GM21717 (cell line): Measurements from ENCODE around the gene FBXO30.
A peak's percentile ranks its signal among the peaks of the same experiment; 100 is the strongest.

Source experiments
- ATAC-seq: cut with Tn5 transposase; IDR thresholded peaks from one replicate; pipeline ENCODE4 v1.9.1; 2021; ENCODE audit warnings: mild to moderate bottlenecking, moderate library complexity; ENCODE audit not compliant: unreplicated experiment

Gene FBXO30

GRCh38 chr6:145822456-145822855 is 7.9 kb upstream of the FBXO30 start:
- ATAC-seq: no peak

- no peak for ATAC-seq
Measured at GRCh38 chr6:145819994-145820393, 5.4 kb upstream of the FBXO30 start.

- no peak for ATAC-seq
Measured at GRCh38 chr6:145818796-145819195, 4.2 kb upstream of the FBXO30 start.

- no peak for ATAC-seq
Measured at GRCh38 chr6:145816392-145816791, 1.8 kb upstream of the FBXO30 start.

- ATAC-seq: peak; percentile 29
Measured at GRCh38 chr6:145815309-145816274, 997 bp upstream of the FBXO30 start.

GRCh38 chr6:145814035-145814500 is 527 bp downstream of the FBXO30 start:
- peak; percentile 30 for ATAC-seq

GRCh38 chr6:145813285-145814034 is 1.1 kb downstream of the FBXO30 start:
- ATAC-seq: peak; percentile 0

GRCh38 chr6:145811741-145812140 is 2.9 kb downstream of the FBXO30 start:
- no peak for ATAC-seq

GRCh38 chr6:145809785-145810184 is 4.8 kb downstream of the FBXO30 start:
- ATAC-seq: no peak

- peak; percentile 82 for ATAC-seq
Measured at GRCh38 chr6:145809211-145809610, 5.4 kb downstream of the FBXO30 start.

GRCh38 chr6:145808239-145808638 is 6.4 kb downstream of the FBXO30 start:
- no peak for ATAC-seq

GRCh38 chr6:145802141-145802540 is 12.5 kb downstream of the FBXO30 start:
- ATAC-seq: no peak

- ATAC-seq: no peak
Measured at GRCh38 chr6:145801021-145801420, 13.6 kb downstream of the FBXO30 start.

- ATAC-seq: no peak
Measured at GRCh38 chr6:145798530-145798929, 16.1 kb downstream of the FBXO30 start.

- ATAC-seq: no peak
Measured at GRCh38 chr6:145789443-145789842, 25.2 kb downstream of the FBXO30 start.

GRCh38 chr6:145787688-145788087 is 26.9 kb downstream of the FBXO30 start:
- no peak for ATAC-seq

GRCh38 chr6:145784683-145785082 is 29.9 kb downstream of the FBXO30 start:
- ATAC-seq: no peak

- no peak for ATAC-seq
Measured at GRCh38 chr6:145783796-145784195, 30.8 kb downstream of the FBXO30 start.

GRCh38 chr6:145772846-145773245 is 41.7 kb downstream of the FBXO30 start:
- ATAC-seq: no peak

GRCh38 chr6:145765449-145765848 is 49.1 kb downstream of the FBXO30 start:
- no peak for ATAC-seq

- no peak for ATAC-seq
Measured at GRCh38 chr6:145763742-145764141, 50.9 kb downstream of the FBXO30 start.

- no peak for ATAC-seq
Measured at GRCh38 chr6:145761584-145761983, 53.0 kb downstream of the FBXO30 start.
